ENCODE results near the gene FGD3.

FGD3 gene

GRCh38 chr9:93048566-93049448, 101.5 kb downstream of the FGD3 start:
- in situ Hi-C loops (cut with MboI; ENCODE audit: low sequenced_read_pairs, unreplicated experiment): no loop called here
- TF ChIP-seq, protein P1, sequence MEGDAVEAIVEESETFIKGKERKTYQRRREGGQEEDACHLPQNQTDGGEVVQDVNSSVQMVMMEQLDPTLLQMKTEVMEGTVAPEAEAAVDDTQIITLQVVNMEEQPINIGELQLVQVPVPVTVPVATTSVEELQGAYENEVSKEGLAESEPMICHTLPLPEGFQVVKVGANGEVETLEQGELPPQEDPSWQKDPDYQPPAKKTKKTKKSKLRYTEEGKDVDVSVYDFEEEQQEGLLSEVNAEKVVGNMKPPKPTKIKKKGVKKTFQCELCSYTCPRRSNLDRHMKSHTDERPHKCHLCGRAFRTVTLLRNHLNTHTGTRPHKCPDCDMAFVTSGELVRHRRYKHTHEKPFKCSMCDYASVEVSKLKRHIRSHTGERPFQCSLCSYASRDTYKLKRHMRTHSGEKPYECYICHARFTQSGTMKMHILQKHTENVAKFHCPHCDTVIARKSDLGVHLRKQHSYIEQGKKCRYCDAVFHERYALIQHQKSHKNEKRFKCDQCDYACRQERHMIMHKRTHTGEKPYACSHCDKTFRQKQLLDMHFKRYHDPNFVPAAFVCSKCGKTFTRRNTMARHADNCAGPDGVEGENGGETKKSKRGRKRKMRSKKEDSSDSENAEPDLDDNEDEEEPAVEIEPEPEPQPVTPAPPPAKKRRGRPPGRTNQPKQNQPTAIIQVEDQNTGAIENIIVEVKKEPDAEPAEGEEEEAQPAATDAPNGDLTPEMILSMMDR (IDR thresholded peaks at IDR 0.05; ENCODE audit: borderline replicate concordance, control extremely low read depth, extremely low read depth, insufficient read depth, missing control alignments): no peak
- no peak for DNase-seq (ENCODE audit: low spot score)

- TF ChIP-seq, protein P1 (IDR thresholded peaks at IDR 0.05; ENCODE audit: borderline replicate concordance, control extremely low read depth, extremely low read depth, insufficient read depth, missing control alignments): no peak
- no peak for DNase-seq (ENCODE audit: low spot score)
- in situ Hi-C loops (cut with MboI; ENCODE audit: low sequenced_read_pairs, unreplicated experiment): no loop called here
Measured at GRCh38 chr9:93049491-93049890, 102.2 kb downstream of the FGD3 start.

DNA sequence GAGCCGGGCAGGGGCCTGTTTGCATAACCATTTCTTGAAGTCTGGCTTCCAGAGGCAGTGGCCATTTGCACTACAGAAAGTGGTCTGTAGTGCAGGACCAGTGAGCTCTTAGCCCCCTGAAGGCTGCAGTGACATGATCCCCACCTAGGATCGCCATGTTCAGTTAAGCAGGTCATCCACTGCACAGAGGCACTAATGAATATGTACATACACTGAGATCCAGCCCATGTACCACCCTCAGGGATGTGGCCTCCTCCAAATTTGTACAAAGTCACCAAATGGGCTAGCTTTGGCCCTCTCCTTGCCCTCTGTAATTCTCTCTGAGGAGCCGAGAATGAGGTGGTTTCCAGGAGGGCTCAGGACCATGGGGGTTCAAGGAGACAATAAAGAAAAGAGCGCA, 102.9 kb downstream of the FGD3 start:
- in situ Hi-C loops (cut with MboI; ENCODE audit: low sequenced_read_pairs, unreplicated experiment): no loop called here
- TF ChIP-seq, protein P1 (IDR thresholded peaks at IDR 0.05; ENCODE audit: borderline replicate concordance, control extremely low read depth, extremely low read depth, insufficient read depth, missing control alignments): no peak
- no peak for DNase-seq (ENCODE audit: low spot score)

GRCh38 chr9:93051680-93052089, 104.4 kb downstream of the FGD3 start:
- TF ChIP-seq, protein P1 (IDR thresholded peaks at IDR 0.05; ENCODE audit: borderline replicate concordance, control extremely low read depth, extremely low read depth, insufficient read depth, missing control alignments): no peak
- DNase-seq (ENCODE audit: low spot score): no peak
- in situ Hi-C loops (cut with MboI; ENCODE audit: low sequenced_read_pairs, unreplicated experiment): no loop called here

GRCh38 chr9:93052791-93053540, 105.6 kb downstream of the FGD3 start:
- DNase-seq (ENCODE audit: low spot score): no peak
- TF ChIP-seq, protein P1 (IDR thresholded peaks at IDR 0.05; ENCODE audit: borderline replicate concordance, control extremely low read depth, extremely low read depth, insufficient read depth, missing control alignments): no peak
- in situ Hi-C loops (cut with MboI; ENCODE audit: low sequenced_read_pairs, unreplicated experiment): no loop called here

GRCh38 chr9:93053781-93054331, 106.5 kb downstream of the FGD3 start:
- TF ChIP-seq, protein P1 (IDR thresholded peaks at IDR 0.05; ENCODE audit: borderline replicate concordance, control extremely low read depth, extremely low read depth, insufficient read depth, missing control alignments): no peak

More at GRCh38 chr9:93053781-93054331, 106.5 kb downstream of the FGD3 start:
- in situ Hi-C loops (cut with MboI; ENCODE audit: low sequenced_read_pairs, unreplicated experiment): no loop called here
- no peak for DNase-seq (ENCODE audit: low spot score)

All from GM13976 (cell line).